Measurements from ENCODE around the gene SPATA16. TPM values are rescaled to one million over a fixed set of nuclear protein-coding genes. Genes with fewer than 3 reads are reported as not detected.

Gene SPATA16
- total and polyA plus RNA-seq, 4 donors = not detected

DNA sequence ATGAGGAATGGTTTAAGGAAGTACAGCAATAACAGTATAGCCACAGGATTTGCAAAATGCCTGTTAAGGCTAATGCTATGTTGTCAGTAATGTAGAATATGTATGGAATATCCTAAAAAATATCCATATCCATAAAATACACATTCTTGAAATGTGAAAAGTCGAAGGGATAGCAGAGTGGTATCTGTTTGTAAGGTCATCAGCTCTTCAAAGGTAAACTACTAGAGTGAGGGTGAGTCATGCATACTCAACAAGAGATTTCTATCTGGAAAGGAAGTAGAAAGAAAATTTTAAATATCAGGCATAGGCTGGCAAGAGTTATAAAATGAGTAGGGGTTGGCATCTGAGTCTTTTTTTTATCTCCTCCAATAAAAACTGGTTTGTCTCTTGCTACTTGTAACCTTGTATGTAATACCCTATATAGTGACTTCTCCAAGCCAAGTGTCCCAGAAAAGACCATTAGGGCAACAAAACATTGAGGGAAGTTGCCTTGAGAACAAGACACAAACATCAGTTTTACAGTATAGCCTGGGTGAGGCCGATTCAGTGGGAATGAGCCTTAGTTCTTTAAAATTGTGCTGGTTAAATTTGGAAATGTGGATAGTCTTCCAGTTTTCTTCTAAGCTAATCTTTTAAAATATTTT is 103.1 kb downstream of the SPATA16 start:
- ATAC-seq (ENCODE audit: insufficient read depth, low FRiP score) (no peak), DNase-seq (no peak)
- TF ChIP-seq, protein P1, sequence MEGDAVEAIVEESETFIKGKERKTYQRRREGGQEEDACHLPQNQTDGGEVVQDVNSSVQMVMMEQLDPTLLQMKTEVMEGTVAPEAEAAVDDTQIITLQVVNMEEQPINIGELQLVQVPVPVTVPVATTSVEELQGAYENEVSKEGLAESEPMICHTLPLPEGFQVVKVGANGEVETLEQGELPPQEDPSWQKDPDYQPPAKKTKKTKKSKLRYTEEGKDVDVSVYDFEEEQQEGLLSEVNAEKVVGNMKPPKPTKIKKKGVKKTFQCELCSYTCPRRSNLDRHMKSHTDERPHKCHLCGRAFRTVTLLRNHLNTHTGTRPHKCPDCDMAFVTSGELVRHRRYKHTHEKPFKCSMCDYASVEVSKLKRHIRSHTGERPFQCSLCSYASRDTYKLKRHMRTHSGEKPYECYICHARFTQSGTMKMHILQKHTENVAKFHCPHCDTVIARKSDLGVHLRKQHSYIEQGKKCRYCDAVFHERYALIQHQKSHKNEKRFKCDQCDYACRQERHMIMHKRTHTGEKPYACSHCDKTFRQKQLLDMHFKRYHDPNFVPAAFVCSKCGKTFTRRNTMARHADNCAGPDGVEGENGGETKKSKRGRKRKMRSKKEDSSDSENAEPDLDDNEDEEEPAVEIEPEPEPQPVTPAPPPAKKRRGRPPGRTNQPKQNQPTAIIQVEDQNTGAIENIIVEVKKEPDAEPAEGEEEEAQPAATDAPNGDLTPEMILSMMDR (IDR thresholded peaks at IDR 0.05; ENCODE audit: control extremely low read depth, extremely low read depth) = no peak
- Histone ChIP-seq H3K9ac (ENCODE audit: insufficient read depth in 1 of 2, low read length in 2 of 2) (no peak overlapping the region), H3K36me3 (ENCODE audit: control insufficient read depth in 4 of 4, insufficient read depth in 4 of 4, low read length in 4 of 4) (no peaks in the 10 kb centered on the region), H3K4me3 (no peak overlapping the region), H3K4me1 (ENCODE audit: control insufficient read depth in 5 of 5, insufficient read depth in 5 of 5, low read length in 5 of 5) (peaks cover 0 to 12% (median 0%) of the 10 kb centered on the region in 5 donors), H3K27me3 (ENCODE audit: control insufficient read depth in 3 of 3, insufficient read depth in 3 of 3, low read length in 2 of 3) (no peaks in the 10 kb centered on the region), H3K9me3 (ENCODE audit: control insufficient read depth in 4 of 4, insufficient read depth in 3 of 4, low read length in 3 of 4) (no peaks in the 10 kb centered on the region), H3K27ac (ENCODE audit: low read depth in 1 of 2, low read length in 1 of 2) (no peak overlapping the region)
- 68 to 85% methylated on average over 2 of the region's 2 CpGs for WGBS, 2 donors

DNA sequence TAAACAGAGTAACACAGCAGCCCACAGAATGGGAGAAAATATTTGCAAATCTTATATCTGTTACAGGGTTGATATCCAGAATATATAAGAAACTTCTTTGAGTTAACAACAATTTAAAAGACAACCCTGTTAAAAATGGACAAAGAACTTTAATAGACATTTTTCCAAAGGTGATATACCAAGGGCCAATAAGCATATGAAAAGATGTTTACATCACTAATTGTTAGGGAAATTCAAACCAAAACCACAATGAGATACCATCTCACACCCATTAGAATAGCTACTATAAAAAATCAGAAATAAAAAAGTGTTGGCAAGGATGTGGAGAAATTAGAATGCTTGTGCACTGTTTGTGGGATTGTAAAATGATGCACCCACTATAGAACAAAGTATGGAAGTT is 110.8 kb downstream of the SPATA16 start:
- H3K4me1 ChIP-seq (ENCODE audit: control insufficient read depth in 5 of 5, insufficient read depth in 5 of 5, low read length in 5 of 5) = no peaks in the 10 kb centered on the region
- DNase-seq (no peak), ATAC-seq (ENCODE audit: insufficient read depth, low FRiP score) (no peak)
- H3K4me3 ChIP-seq = no peak overlapping the region
- peaks cover 0 to 3% (median 0%) of the 10 kb centered on the region in 3 donors for H3K27me3 ChIP-seq (ENCODE audit: control insufficient read depth in 3 of 3, insufficient read depth in 3 of 3, low read length in 2 of 3)
- no peaks in the 10 kb centered on the region for H3K36me3 ChIP-seq (ENCODE audit: control insufficient read depth in 4 of 4, insufficient read depth in 4 of 4, low read length in 4 of 4)
- no peak overlapping the region for H3K9ac ChIP-seq (ENCODE audit: insufficient read depth in 1 of 2, low read length in 2 of 2)
- no peak overlapping the region for H3K27ac ChIP-seq (ENCODE audit: low read depth in 1 of 2, low read length in 1 of 2)
- H3K9me3 ChIP-seq (ENCODE audit: control insufficient read depth in 4 of 4, insufficient read depth in 3 of 4, low read length in 3 of 4) = peaks cover 0 to 2% (median 0%) of the 10 kb centered on the region in 4 donors
- TF ChIP-seq, protein P1 (IDR thresholded peaks at IDR 0.05; ENCODE audit: control extremely low read depth, extremely low read depth) = no peak

DNA sequence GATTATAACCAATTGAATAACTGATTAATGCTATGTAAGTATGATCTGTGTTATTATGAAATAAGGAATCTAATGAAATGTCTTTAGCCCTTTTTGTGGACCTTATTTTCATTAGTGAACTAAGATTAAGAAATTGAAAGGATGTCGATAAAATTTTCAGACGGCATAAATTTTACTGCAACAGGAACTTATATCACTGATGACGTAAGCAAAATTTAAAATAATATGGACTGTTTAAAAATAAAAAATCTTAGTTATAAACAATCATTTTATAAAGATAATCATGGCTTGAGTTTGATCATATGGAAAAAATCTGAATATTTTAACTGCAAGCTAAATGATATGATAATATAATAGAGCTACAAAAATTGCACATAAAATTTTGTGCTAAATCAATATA is 112.7 kb downstream of the SPATA16 start:
- TF ChIP-seq, protein P1 (IDR thresholded peaks at IDR 0.05; ENCODE audit: control extremely low read depth, extremely low read depth) = no peak
- no peaks in the 10 kb centered on the region for H3K36me3 ChIP-seq (ENCODE audit: control insufficient read depth in 4 of 4, insufficient read depth in 4 of 4, low read length in 4 of 4)
- ATAC-seq (ENCODE audit: insufficient read depth, low FRiP score) = no peak
- H3K9ac ChIP-seq (ENCODE audit: insufficient read depth in 1 of 2, low read length in 2 of 2) = no peak overlapping the region
- H3K4me3 ChIP-seq = no peak overlapping the region
- no peaks in the 10 kb centered on the region for H3K4me1 ChIP-seq (ENCODE audit: control insufficient read depth in 5 of 5, insufficient read depth in 5 of 5, low read length in 5 of 5)
- peaks cover 0 to 3% (median 0%) of the 10 kb centered on the region in 3 donors for H3K27me3 ChIP-seq (ENCODE audit: control insufficient read depth in 3 of 3, insufficient read depth in 3 of 3, low read length in 2 of 3)
- no peak overlapping the region for H3K27ac ChIP-seq (ENCODE audit: low read depth in 1 of 2, low read length in 1 of 2)
- H3K9me3 ChIP-seq (ENCODE audit: control insufficient read depth in 4 of 4, insufficient read depth in 3 of 4, low read length in 3 of 4) = peaks cover 0 to 2% (median 0%) of the 10 kb centered on the region in 4 donors
- no peak for DNase-seq
- WGBS, 2 donors = 89 to 94% methylated on average over 3 of the region's 3 CpGs

DNA sequence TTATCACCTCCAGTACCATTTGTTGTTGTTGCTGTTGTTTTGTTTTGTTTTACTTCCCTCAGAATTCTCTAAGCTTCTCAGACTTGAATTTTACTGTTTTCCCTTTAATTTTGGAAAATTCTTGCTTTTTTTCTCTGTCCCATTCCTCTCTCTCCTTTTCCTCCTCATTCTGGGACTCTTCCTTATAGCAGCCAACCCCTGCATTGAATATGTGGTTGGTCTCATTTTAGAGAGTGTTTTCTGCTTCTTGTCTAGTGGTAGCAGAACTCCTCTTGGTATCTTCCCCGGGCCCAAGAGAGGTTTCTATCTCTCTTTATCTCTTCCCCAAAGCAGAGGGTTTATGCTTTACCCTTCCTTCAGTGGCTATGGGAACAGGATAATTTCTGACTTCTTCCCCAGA is 113.6 kb downstream of the SPATA16 start:
- ATAC-seq (ENCODE audit: insufficient read depth, low FRiP score) = no peak
- TF ChIP-seq, protein P1 (IDR thresholded peaks at IDR 0.05; ENCODE audit: control extremely low read depth, extremely low read depth) = no peak

More for the DNA sequence above, 113.6 kb downstream of the SPATA16 start:
- Histone ChIP-seq H3K9me3 (ENCODE audit: control insufficient read depth in 4 of 4, insufficient read depth in 3 of 4, low read length in 3 of 4) (peaks cover 0 to 2% (median 0%) of the 10 kb centered on the region in 4 donors), H3K27me3 (ENCODE audit: control insufficient read depth in 3 of 3, insufficient read depth in 3 of 3, low read length in 2 of 3) (peaks cover 0 to 3% (median 0%) of the 10 kb centered on the region in 3 donors), H3K4me1 (ENCODE audit: control insufficient read depth in 5 of 5, insufficient read depth in 5 of 5, low read length in 5 of 5) (no peaks in the 10 kb centered on the region), H3K36me3 (ENCODE audit: control insufficient read depth in 4 of 4, insufficient read depth in 4 of 4, low read length in 4 of 4) (no peaks in the 10 kb centered on the region), H3K27ac (ENCODE audit: low read depth in 1 of 2, low read length in 1 of 2) (no peak overlapping the region), H3K9ac (ENCODE audit: insufficient read depth in 1 of 2, low read length in 2 of 2) (no peak overlapping the region), H3K4me3 (no peak overlapping the region)
- no peak for DNase-seq
- 76 to 88% methylated on average over 1 of the region's 1 CpG for WGBS, 2 donors
